Activated CD4-positive, alpha-beta memory T cell treated with anti-CD3 and anti-CD28 coated beads, Interleukin-2, amount 10 ng/mL, durations not matched to agents 7 days and 5 days (primary cell): ENCODE results near the gene FBH1. TPM values are rescaled to one million over a fixed set of nuclear protein-coding genes. Genes with fewer than 3 reads are reported as not detected.
"Not testable (repeated sequence)": the region's sequence is repeated elsewhere in the genome, so short reads cannot be mapped to it uniquely, and the experiment has no call there.

Source experiments
- CTCF ChIA-PET: fragments of 350-600 bp; sonication (Branson Sonifier 250); formaldehyde crosslinking; loops from one replicate; lab custom pipeline; 2021; ENCODE audit warnings: antibody characterized with exemption, inconsistent platforms; lab: Charles Lee
- POLR2A ChIA-PET: fragments of 350-600 bp; sonication (Branson Sonifier 250); formaldehyde crosslinking; loops from one replicate; lab custom pipeline; 2021; ENCODE audit warnings: antibody characterized with exemption; lab: Charles Lee
- DNase-seq: peaks from one replicate; pipeline ENCODE4 v3.0.0-alpha.2; 2020
- H3K27ac Mint-ChIP-seq: one replicate; pipeline ENCODE4 v1.8.0; 2021; ENCODE audit warnings: mild to moderate bottlenecking, mixed read lengths
- H3K27me3 Mint-ChIP-seq: one replicate; pipeline ENCODE4 v1.8.0; 2021; ENCODE audit warnings: mixed read lengths
- H3K36me3 Mint-ChIP-seq: one replicate; pipeline ENCODE4 v1.8.0; 2021; ENCODE audit warnings: low read depth, mixed read lengths
- H3K4me1 Mint-ChIP-seq: one replicate; pipeline ENCODE4 v1.8.0; 2021; ENCODE audit warnings: mixed read lengths
- H3K4me3 Mint-ChIP-seq: one replicate; pipeline ENCODE4 v1.8.0; 2021; ENCODE audit warnings: mild to moderate bottlenecking, mixed read lengths
- H3K9me3 Mint-ChIP-seq: one replicate; pipeline ENCODE4 v1.8.0; 2021; ENCODE audit warnings: mixed read lengths
- total RNA-seq, 2 experiments: library from RNA; stranded (reverse); gene quantifications; one replicate each; pipeline ENCODE4 v1.2.3, GENCODE V29; 2021

The FBH1 gene
- total RNA-seq, 2 experiments from 2014 or later, result 54.8 to 61.6 TPM

DNA sequence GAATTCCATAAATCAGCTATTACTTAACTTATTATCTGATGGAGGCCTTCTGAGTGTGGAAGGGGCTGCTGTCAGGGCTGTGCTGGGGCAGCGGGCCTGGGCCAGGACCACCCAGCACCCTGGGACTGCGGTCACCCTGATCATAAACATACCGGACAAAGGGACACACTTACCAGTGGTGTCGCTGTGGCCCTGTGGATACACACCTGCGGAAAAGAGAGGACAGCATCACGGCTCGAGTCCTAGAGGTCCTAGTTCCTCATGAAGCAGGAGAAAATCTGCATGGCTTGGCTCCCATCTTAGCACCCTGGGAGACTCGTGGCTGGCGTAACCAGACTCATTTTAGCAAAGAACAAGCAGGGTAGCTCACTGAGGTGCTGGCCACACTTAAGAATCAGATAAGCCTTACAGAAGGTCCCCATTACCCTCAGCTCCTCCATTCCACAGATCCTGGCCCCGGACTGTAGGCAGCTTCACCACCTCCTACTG is 69.6 kb downstream of the FBH1 start:
- ChIA-PET POLR2A (no interaction called here), CTCF (interaction anchor here (0.7 kb wide), 2 partner anchors 15 to 168 kb away, joined by 3 to 4 read pairs; no protein-coding TSS in a partner anchor)
- H3K36me3 Mint-ChIP-seq, result peaks cover 46% of the 10 kb centered on the region
- no peak overlapping the region for H3K27ac Mint-ChIP-seq
- H3K9me3 Mint-ChIP-seq, result no peaks in the 10 kb centered on the region
- H3K4me3 Mint-ChIP-seq, result no peak overlapping the region
- no peaks in the 10 kb centered on the region for H3K4me1 Mint-ChIP-seq
- DNase-seq, result no peak
- no peaks in the 10 kb centered on the region for H3K27me3 Mint-ChIP-seq

DNA sequence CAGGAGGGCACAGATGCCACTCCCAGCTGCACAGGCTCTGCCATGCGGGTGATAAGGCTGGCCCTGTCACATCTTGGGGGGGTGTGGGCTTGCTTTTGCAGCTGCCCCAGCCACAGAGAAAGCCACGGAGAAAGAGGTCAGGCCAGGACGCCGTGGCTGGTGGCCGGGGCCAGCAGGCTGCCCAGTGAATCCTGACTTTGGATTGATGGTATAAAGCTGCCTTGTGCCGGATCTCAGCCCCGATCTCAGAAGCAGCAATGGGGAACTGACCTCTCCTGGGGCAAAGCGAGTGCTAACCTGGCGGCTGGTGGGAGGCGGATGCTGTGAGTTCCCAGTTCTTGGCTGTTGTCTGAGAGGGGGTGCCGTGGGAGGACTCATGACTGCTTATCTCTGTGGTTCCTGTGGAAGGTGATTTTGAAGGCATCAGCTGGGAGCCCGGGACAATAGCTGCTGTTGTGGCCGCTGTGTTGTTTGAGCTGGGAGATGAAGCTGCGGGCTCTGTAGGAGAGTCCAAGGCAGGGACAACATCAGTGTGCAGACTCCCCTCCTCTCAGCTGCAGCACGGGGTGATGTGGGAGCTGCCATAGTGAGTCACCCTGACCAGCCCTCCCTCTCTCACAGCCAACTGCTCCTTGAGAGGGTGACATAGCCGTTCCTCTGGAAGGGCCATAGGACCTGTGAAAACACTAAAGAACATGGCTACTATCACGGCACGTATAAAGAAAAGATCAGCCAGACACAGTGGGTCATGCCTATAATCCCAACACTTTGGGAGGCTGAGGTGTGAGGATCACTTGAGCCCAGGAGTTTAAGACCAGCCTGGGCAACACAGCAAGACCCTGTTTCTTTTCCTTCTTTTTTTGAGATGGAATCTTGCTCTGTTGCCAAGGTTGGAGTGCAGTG is 70.3 kb downstream of the FBH1 start:
- ChIA-PET POLR2A (no interaction called here), CTCF (no interaction called here)
- H3K36me3 Mint-ChIP-seq, result peaks cover 48% of the 10 kb centered on the region
- no peaks in the 10 kb centered on the region for H3K27me3 Mint-ChIP-seq
- no peak overlapping the region for H3K4me3 Mint-ChIP-seq
- no peak for DNase-seq
- H3K9me3 Mint-ChIP-seq, result no peaks in the 10 kb centered on the region
- no peaks in the 10 kb centered on the region for H3K4me1 Mint-ChIP-seq
- H3K27ac Mint-ChIP-seq, result no peak overlapping the region

DNA sequence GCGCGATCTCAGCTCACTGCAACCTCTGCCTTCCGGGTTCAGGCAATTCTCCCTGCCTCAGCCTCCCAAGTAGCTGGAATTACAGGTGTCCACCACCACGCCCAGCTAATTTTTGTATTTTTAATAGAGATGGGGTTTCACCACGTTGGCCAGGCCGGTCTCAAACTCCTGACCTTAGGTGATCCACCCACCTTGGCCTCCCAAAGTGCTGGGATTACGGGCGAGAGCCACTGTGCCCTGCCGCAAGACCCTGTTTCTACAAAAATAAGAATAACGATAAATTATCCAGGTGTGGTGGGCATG is 70.9 kb downstream of the FBH1 start:
- CTCF ChIA-PET, result not testable (repeated sequence)
- peaks cover 50% of the 10 kb centered on the region for H3K36me3 Mint-ChIP-seq

DNA sequence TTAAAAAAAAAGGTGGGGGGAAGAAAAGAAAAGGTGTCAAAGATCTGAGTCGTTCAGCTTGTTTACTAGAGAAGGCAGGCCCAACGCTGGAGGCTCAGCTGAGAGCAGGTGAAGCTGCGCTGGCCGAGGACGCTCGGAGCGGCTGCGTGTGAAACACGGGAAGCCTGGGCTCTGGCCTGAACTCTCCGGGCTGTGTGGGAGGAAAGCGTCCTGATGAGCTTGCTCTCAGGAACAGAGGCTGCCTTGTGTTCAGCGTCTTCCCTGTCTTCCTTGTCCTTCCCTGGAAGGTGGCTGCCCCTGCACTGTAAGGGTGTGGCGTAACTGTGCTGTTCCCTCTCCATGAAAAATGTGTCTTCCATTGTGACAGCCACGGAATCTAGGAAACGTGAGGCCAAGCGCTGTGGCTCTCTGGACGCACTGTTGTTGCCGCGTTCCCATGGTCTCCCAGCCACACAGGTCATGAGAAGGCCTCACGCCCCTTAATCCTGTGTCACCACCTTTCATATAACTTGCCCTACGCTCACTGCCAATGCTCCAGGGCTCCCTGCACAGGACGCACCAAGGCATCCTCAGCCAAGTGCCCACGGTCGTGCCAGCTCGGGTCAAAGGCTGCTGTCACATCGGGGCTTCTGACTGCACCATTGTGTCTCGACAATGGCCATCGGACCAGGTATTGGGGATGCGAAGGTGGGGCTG is 71.5 kb downstream of the FBH1 start:
- Mint-ChIP-seq H3K27ac (no peak overlapping the region), H3K36me3 (peaks cover 46% of the 10 kb centered on the region)
- CTCF ChIA-PET, result no interaction called here

More for the DNA sequence above, 70.9 kb downstream of the FBH1 start:
- H3K4me1 Mint-ChIP-seq, DNase-seq, POLR2A ChIA-PET, H3K27me3 Mint-ChIP-seq, H3K9me3 Mint-ChIP-seq, H3K4me3 Mint-ChIP-seq, H3K27ac Mint-ChIP-seq: not testable (repeated sequence)

DNA sequence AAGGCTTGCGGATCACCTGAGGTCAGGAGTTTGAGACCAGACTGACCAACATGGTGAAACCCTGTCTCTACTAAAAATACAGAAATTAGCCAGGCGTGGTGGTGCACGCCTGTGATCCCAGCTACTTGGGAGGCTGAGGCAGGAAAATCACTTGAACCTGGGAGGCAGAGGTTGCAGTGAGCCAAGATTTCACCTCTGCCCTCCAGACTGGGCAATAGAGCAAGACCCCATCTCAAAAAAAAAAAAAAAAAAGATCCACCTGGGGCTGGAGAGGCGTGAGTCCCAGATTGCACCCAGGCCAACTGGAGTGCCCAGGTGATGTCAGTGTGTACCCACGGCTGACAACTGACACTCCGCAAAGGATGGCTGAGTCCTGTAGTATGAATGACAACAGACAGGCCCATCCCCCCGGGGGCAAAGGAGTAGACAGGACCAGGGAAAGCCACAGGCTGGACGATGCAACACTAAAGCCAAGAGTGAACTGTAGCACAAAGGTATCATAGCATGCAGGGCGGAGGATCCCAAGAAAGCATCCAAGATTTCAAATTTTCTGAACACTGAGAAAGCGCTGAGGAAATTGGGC is 72.4 kb downstream of the FBH1 start:
- DNase-seq, H3K4me3 Mint-ChIP-seq, POLR2A ChIA-PET, CTCF ChIA-PET, H3K4me1 Mint-ChIP-seq, H3K27me3 Mint-ChIP-seq, H3K27ac Mint-ChIP-seq, H3K9me3 Mint-ChIP-seq: not testable (repeated sequence)
- H3K36me3 Mint-ChIP-seq, result peaks cover 48% of the 10 kb centered on the region

More for the DNA sequence above, 71.5 kb downstream of the FBH1 start:
- POLR2A ChIA-PET, result no interaction called here
- Mint-ChIP-seq H3K9me3 (no peaks in the 10 kb centered on the region), H3K27me3 (no peaks in the 10 kb centered on the region), H3K4me1 (no peaks in the 10 kb centered on the region), H3K4me3 (no peak overlapping the region)
- DNase-seq, result no peak

GRCh38 chr10:5963071-5963470 is 73.0 kb downstream of the FBH1 start:
- H3K36me3 Mint-ChIP-seq, result peaks cover 48% of the 10 kb centered on the region
- no peak overlapping the region for H3K4me3 Mint-ChIP-seq
- no peak overlapping the region for H3K27ac Mint-ChIP-seq
- no peaks in the 10 kb centered on the region for H3K27me3 Mint-ChIP-seq
- no peak for DNase-seq
- POLR2A ChIA-PET, result no interaction called here
- no peaks in the 10 kb centered on the region for H3K9me3 Mint-ChIP-seq
- CTCF ChIA-PET, result no interaction called here
- no peaks in the 10 kb centered on the region for H3K4me1 Mint-ChIP-seq

GRCh38 chr10:5963591-5963990 is 73.5 kb downstream of the FBH1 start:
- DNase-seq, result no peak
- no peaks in the 10 kb centered on the region for H3K27me3 Mint-ChIP-seq

DNA sequence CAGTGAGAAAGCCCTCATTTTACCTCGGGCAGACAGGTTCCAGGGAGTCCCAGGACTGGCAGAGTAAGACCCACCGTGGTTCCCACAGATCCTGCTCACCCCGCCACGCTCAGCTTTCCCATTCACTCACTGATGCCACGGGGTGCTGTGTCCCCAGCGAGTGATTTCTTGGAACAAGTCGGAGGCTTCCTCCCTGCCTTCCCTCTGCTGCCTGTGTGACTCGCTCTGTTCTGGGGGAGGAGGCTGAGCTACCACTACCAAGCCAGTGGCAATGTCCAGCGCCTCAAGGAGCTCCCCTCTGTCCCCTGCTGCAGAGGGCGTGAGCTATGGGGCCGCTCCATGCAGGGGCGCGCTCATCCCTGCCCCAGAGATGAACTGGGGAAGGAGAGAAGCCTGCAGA is 74.7 kb downstream of the FBH1 start:
- DNase-seq, result no peak
- Mint-ChIP-seq H3K4me1 (peaks cover 7% of the 10 kb centered on the region), H3K27ac (no peak overlapping the region), H3K36me3 (peaks cover 47% of the 10 kb centered on the region), H3K9me3 (no peaks in the 10 kb centered on the region), H3K4me3 (no peak overlapping the region), H3K27me3 (no peaks in the 10 kb centered on the region)
- CTCF ChIA-PET, result no interaction called here
- POLR2A ChIA-PET, result no interaction called here

More at GRCh38 chr10:5963591-5963990, 73.5 kb downstream of the FBH1 start:
- CTCF ChIA-PET, result no interaction called here
- H3K9me3 Mint-ChIP-seq, result no peaks in the 10 kb centered on the region
- H3K4me3 Mint-ChIP-seq, result no peak overlapping the region
- no peak overlapping the region for H3K27ac Mint-ChIP-seq
- H3K4me1 Mint-ChIP-seq, result peaks cover 2% of the 10 kb centered on the region
- POLR2A ChIA-PET, result no interaction called here
- peaks cover 51% of the 10 kb centered on the region for H3K36me3 Mint-ChIP-seq

- no peak for DNase-seq
- no peaks in the 10 kb centered on the region for H3K27me3 Mint-ChIP-seq
- ChIA-PET POLR2A (no interaction called here), CTCF (no interaction called here)
- no peak overlapping the region for H3K4me3 Mint-ChIP-seq
- peaks cover 49% of the 10 kb centered on the region for H3K36me3 Mint-ChIP-seq
- H3K9me3 Mint-ChIP-seq, result no peaks in the 10 kb centered on the region
- H3K27ac Mint-ChIP-seq, result no peak overlapping the region
- peaks cover 13% of the 10 kb centered on the region for H3K4me1 Mint-ChIP-seq
Measured at GRCh38 chr10:5965266-5965665, 75.2 kb downstream of the FBH1 start.

DNA sequence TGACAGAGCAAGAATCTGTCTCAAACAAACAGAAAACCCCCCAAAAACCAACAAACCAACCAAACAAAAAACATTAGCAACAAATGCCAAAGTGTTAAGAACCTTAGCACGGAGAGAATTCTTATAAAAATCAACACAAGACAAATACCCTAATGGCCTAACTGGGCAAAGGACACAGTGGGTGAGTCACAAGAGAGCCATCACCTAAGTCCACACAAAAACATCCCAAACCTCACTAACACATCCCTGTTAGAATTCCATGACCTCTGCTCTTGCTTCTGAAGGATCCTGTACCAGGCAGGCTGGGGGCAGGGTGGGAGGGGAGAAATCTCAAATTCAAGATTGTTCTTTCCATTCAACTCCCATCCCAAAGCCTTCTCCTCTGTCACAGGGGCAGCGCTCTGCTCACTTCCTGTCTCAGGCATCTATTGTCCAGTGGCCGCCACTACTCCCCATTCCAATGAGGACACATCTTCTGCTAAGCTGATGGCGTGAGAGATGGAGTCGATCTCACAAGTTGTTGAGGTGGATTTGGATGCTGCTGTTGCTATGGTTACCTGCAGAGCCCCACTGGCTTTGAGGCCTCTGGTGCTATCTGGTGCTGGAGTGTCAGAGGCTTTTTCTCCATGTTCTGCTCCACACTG is 78.1 kb downstream of the FBH1 start:
- Mint-ChIP-seq H3K4me1 (peaks cover 36% of the 10 kb centered on the region), H3K36me3 (peaks cover 40% of the 10 kb centered on the region), H3K4me3 (no peak overlapping the region), H3K9me3 (no peaks in the 10 kb centered on the region), H3K27ac (peak overlapping the region; percentile 21), H3K27me3 (no peaks in the 10 kb centered on the region)
- peak; percentile 14 for DNase-seq
- ChIA-PET CTCF (no interaction called here), POLR2A (interaction anchor here (0.9 kb wide), 1 partner anchor 8 kb away, joined by 4 read pairs; no protein-coding TSS in a partner anchor)

GRCh38 chr10:5968681-5969453 is 78.8 kb downstream of the FBH1 start:
- H3K4me3 Mint-ChIP-seq, result no peak overlapping the region
- peak; percentile 15 for DNase-seq
- H3K36me3 Mint-ChIP-seq, result peaks cover 37% of the 10 kb centered on the region
- H3K4me1 Mint-ChIP-seq, result peaks cover 42% of the 10 kb centered on the region
- CTCF ChIA-PET, result no interaction called here
- H3K27ac Mint-ChIP-seq, result peak overlapping the region; percentile 21
- POLR2A ChIA-PET, result no interaction called here
- H3K9me3 Mint-ChIP-seq, result no peaks in the 10 kb centered on the region
- no peaks in the 10 kb centered on the region for H3K27me3 Mint-ChIP-seq

DNA sequence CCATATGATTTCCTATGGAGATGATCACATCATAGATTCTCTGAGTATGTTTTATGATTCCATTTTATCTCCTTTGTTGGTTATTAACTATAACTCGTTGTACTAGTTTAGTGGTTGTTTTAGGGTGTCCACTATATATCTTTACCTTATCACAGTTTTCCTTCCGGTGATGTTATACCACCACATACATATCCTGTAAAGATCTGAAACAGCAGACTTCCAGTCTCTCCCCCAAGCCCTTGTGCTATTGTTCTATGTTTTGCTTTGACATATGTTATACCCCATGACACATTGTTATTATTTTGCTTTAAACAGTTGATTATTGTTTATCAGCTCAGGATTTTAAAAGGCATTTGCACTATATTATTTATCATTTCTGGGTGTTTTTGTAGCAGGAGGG is 80.0 kb downstream of the FBH1 start:
- Mint-ChIP-seq H3K27ac (peak overlapping the region; percentile 37), H3K27me3 (no peaks in the 10 kb centered on the region), H3K36me3 (peaks cover 39% of the 10 kb centered on the region), H3K4me1 (peaks cover 49% of the 10 kb centered on the region), H3K4me3 (no peak overlapping the region), H3K9me3 (no peaks in the 10 kb centered on the region)
- CTCF ChIA-PET, result interaction anchor here (2.6 kb wide), 1 partner anchor 117 kb away, joined by 12 read pairs; no protein-coding TSS in a partner anchor
- POLR2A ChIA-PET, result interaction anchor here (1.2 to 1.8 kb wide), 3 partner anchors 80 to 156 kb away, joined by 3 to 6 read pairs (median 5); partner anchors contain the start of genes ANKRD16, FBH1 and GDI2
- no peak for DNase-seq
